GM18868 (cell line): ENCODE data around the gene CIDEB.

Experiments
- ATAC-seq: cut with Tn5 transposase; IDR thresholded peaks from one replicate; pipeline ENCODE4 v1.9.1; 2021; ENCODE audit warnings: mild to moderate bottlenecking, moderate library complexity; ENCODE audit not compliant: unreplicated experiment

Gene CIDEB

GRCh38 chr14:24292118-24292807 is 15.5 kb downstream of the CIDEB start:
- no peak for ATAC-seq

- no peak for ATAC-seq
Observed at GRCh38 chr14:24291446-24292117, 16.2 kb downstream of the CIDEB start.

GRCh38 chr14:24290746-24291145 is 17.0 kb downstream of the CIDEB start:
- ATAC-seq = no peak

- ATAC-seq = peak; percentile 88
Observed at GRCh38 chr14:24289649-24290280, 18.0 kb downstream of the CIDEB start.

GRCh38 chr14:24286996-24287395 is 20.8 kb downstream of the CIDEB start:
- no peak for ATAC-seq

GRCh38 chr14:24285351-24285750 is 22.4 kb downstream of the CIDEB start:
- no peak for ATAC-seq

GRCh38 chr14:24284501-24285035 is 23.2 kb downstream of the CIDEB start:
- no peak for ATAC-seq

- ATAC-seq = no peak
Observed at GRCh38 chr14:24283796-24284460, 23.8 kb downstream of the CIDEB start.

GRCh38 chr14:24282736-24283135 is 25.0 kb downstream of the CIDEB start:
- no peak for ATAC-seq

GRCh38 chr14:24281636-24282035 is 26.1 kb downstream of the CIDEB start:
- ATAC-seq = no peak

- no peak for ATAC-seq
Observed at GRCh38 chr14:24280797-24281460, 26.8 kb downstream of the CIDEB start.

GRCh38 chr14:24279301-24280186 is 28.2 kb downstream of the CIDEB start:
- peak; percentile 75 for ATAC-seq

- ATAC-seq = no peak
Observed at GRCh38 chr14:24278424-24278823, 29.4 kb downstream of the CIDEB start.

GRCh38 chr14:24277606-24278321 is 30.0 kb downstream of the CIDEB start:
- ATAC-seq = no peak

GRCh38 chr14:24277071-24277470 is 30.7 kb downstream of the CIDEB start:
- no peak for ATAC-seq

- peak; percentile 49 for ATAC-seq
Observed at GRCh38 chr14:24274101-24274543, 33.7 kb downstream of the CIDEB start.

GRCh38 chr14:24273422-24273998 is 34.3 kb downstream of the CIDEB start:
- ATAC-seq = no peak

- no peak for ATAC-seq
Observed at GRCh38 chr14:24272467-24272866, 35.3 kb downstream of the CIDEB start.

GRCh38 chr14:24271834-24272263 is 35.9 kb downstream of the CIDEB start:
- no peak for ATAC-seq
